HG03520 (cell line): ENCODE data around the gene PDP2.

Experiments used
- ATAC-seq: cut with Tn5 transposase; IDR thresholded peaks from one replicate; pipeline ENCODE4 v1.9.1; 2021; ENCODE audit warnings: mild to moderate bottlenecking, moderate library complexity; ENCODE audit not compliant: unreplicated experiment

PDP2 gene

DNA sequence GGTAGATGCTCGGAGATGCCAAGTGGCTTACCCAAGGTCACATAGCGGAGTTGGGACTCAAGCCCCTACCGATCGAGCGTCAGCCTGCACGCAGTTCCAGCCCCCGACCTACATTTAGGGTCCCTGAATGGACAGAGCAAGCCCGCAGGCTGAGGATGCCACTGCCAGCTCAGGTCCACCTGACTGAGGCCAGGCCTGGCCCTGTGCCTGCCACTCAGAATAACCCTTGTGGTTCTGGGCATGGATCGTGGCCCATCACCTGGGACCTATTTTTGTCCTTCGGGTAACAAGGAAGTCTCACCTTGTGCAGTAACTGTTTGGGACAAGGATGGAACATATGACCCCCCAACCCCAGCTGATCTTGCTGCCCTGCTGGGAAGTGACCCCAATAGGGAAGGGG lies 21.3 kb downstream of the PDP2 start:
- ATAC-seq, result no peak

GRCh38 chr16:66902648-66903543 lies 22.6 kb downstream of the PDP2 start:
- no peak for ATAC-seq

GRCh38 chr16:66903544-66904427 lies 23.5 kb downstream of the PDP2 start:
- no peak for ATAC-seq

GRCh38 chr16:66904428-66904845 lies 24.1 kb downstream of the PDP2 start:
- ATAC-seq, result no peak

- ATAC-seq, result no peak
These were observed 24.7 kb downstream of the PDP2 start for GRCh38 chr16:66904846-66905632.

GRCh38 chr16:66905633-66906539 lies 25.6 kb downstream of the PDP2 start:
- ATAC-seq, result no peak

DNA sequence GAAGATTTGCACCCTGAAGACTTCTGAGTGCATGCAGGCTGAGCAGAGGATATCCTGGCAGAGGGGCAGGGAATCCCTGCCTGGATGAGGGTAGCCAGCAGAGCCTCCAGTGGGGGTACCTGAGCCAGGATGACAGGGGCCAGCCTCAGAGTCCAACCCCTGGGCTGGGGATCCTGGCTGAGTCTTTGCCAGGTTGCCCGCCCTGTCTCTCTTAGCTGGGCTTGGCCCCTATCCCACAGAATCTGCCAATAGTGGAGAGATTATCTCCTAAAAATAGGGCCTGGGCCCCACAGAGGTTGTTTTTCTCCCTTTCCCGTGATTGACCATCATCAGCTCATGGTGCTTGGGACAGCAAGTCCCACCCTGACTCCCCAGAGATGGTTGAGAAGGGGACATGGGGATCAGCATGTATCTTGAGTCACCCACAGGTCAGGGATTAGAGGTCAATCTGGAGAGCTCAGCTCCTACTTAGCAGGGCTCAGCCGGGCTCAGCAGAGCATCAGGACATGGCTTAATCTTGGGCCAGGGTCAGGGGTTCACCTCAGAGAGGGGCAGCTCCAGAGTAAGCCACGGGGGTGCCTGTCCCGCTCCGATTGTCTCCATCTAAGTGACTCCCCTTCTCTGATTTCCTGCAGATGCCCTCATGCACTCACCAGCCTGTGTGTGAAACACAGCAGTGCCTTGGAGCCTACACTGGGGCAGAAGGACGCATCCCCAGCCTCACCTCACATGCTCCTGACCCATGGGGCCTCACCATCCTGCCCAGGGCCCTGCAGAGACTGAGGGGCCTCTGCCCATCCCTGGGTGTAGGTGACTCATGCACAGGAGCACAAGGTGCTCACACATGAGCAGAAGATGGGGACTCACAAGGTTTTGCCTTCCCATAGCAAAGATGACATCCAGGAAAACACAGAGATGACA lies 26.9 kb downstream of the PDP2 start:
- no peak for ATAC-seq

GRCh38 chr16:66908116-66908515 lies 27.8 kb downstream of the PDP2 start:
- no peak for ATAC-seq

DNA sequence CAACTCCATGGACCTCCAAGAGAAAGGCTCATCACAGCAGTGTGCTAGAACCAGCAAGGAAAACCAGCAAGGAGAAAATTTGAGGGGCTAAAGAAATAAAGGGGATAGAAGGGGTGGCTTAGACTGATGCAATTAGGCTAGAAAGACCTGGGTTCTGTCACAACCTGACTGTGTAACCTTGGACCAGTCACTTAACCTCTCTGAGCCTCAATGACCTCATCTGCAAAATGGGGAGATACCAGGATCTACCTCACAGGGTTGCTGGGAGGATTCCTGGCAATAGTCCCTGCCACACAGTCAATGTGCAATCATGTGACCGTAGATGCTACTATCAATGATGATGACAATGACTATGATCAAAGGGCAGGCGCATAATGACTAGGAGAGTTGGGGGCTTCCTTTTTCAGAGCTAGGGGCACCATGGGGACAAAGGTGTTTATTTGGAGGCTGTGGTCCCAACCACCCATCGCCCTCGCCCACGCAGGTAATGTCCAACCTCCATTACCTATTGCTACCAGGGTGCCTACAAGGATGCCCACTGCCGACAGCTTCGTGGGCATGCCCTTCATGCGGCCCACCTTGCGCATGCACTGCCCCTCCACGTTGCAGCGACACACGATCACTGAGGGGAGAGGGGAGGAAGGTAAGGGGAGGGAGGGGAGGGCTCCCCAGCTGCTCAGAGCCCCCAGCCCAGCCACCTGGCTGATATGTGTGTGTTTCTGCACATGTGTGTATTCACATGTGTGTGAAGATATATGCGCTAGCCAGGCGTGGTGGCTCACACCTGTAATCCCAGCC lies 28.6 kb downstream of the PDP2 start:
- ATAC-seq, result no peak

- ATAC-seq, result no peak
These were observed 30.0 kb downstream of the PDP2 start for GRCh38 chr16:66910175-66910940.

DNA sequence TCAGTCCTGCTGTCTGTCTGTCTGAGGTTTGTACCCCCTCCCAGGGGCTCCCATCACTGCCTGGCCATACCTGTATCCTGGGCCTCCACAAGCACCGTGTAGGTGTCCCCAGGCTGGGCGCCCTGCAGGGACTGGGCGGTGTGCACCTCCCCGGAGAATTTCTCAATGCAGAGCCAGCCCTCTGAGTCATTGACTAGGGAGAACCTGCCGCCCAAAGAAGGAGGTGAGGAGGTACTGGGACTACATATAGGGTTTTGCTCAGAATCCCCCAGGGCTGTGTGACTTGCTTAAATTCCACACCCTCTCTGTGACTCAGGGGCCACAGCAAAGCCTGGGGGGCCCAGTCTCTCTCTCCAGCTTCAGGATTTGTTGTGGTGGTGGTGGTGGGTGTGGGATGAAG lies 30.8 kb downstream of the PDP2 start:
- no peak for ATAC-seq

- no peak for ATAC-seq
These were observed 31.5 kb downstream of the PDP2 start for GRCh38 chr16:66911801-66912200.

GRCh38 chr16:66913081-66913480 lies 32.8 kb downstream of the PDP2 start:
- ATAC-seq, result no peak

GRCh38 chr16:66913711-66914110 lies 33.4 kb downstream of the PDP2 start:
- ATAC-seq, result no peak

DNA sequence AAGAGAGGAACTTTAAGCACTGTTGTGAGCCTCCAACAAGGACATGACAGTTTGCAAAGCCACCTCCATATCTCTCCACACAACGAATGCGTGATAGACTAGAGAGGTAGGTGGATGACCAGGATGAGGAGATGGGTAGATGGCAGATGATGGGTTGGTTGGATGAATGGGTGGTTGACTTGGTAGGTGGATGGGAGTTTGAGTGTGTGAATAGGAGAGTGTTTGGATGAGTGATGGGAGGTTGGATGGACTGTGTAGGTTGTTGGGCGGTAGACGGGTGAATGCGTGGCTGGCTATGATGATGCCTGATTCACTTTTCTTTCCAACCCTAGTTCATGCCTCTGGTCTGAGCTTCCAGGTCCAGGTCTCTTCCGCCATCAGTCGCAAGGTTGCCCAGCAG lies 34.2 kb downstream of the PDP2 start:
- no peak for ATAC-seq

DNA sequence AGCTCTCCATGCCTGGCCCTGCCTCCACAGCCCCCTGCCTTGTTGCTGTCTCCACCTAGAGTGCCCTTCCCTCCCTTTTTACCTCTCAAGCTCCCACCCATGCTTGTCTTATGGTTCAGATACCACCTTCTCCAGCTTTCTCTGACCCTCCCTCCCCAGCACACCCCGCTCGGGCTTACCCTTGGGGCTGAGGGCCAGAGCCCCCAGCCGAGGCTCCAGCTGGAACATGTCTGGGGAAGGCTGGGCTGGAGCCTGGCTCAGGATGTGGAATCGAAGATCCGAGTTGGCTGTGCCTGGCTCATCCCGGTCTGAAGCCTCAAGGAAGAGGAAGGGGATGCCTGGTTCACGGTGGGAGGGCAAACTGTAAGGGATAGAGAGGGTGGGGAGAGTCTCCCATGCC lies 34.7 kb downstream of the PDP2 start:
- no peak for ATAC-seq

- no peak for ATAC-seq
These were observed 36.2 kb downstream of the PDP2 start for GRCh38 chr16:66916518-66916917.
